Peyer's patch (tissue), 4 donors: Measurements from ENCODE around the gene LSM12. TPM values are rescaled to one million over a fixed set of nuclear protein-coding genes. Genes with fewer than 3 reads are reported as not detected.

Experiments
- DNase-seq, 3 donors: peaks; one replicate each; pipeline ENCODE4 v3.0.0-alpha.2; 2017 to 2019
- H3K27ac ChIP-seq, 4 donors: fragments of 200-600 bp; sonication (generic); one replicate each; pipeline ENCODE4 v1.5.1; 2016 to 2019
- H3K27me3 ChIP-seq, 2 donors: fragments of 200-600 bp; sonication (generic); one replicate each; pipeline ENCODE4 v1.5.1; 2019
- H3K36me3 ChIP-seq, 3 donors: fragments of 200-600 bp; sonication (generic); one replicate each; pipeline ENCODE4 v1.5.1; 2016 to 2019
- H3K4me1 ChIP-seq, 4 donors: fragments of 200-600 bp; sonication (generic); one replicate each; pipeline ENCODE4 v1.5.1; 2016 to 2019
- H3K4me3 ChIP-seq, 4 donors: fragments of 200-600 bp; sonication (generic); 1 replicate in 3 of 4; 2 replicates in 1 of 4; pipeline ENCODE4 v1.5.1; 2016 to 2019; ENCODE audit warnings: mild to moderate bottlenecking in 1 of 4
- H3K9me3 ChIP-seq, 4 donors: fragments of 200-600 bp; sonication (generic); one replicate each; pipeline ENCODE4 v1.5.1; 2016 to 2019; ENCODE audit warnings: mild to moderate bottlenecking in 1 of 4
- POLR2A ChIP-seq, 2 donors: fragments of 450-650 bp; IDR thresholded peaks; one replicate each; pipeline ENCODE4 v1.5.1; 2017; ENCODE audit warnings: antibody characterized with exemption in 2 of 2, mild to moderate bottlenecking in 2 of 2, moderate library complexity in 2 of 2
- total RNA-seq, 4 donors: library from RNA; depleted of rRNA; stranded (reverse); fragments of >200 nt; gene quantifications; one replicate each; pipeline ENCODE4 v1.1.0, GENCODE V29; 2016
- TF ChIP-seq, protein P1 (sequence below), 6 experiments: fragments of 450-650 bp in 4 of 6; fragments of 200-600 bp in 2 of 6; sonication (generic) in 1 of 6; IDR thresholded peaks; one replicate each; pipeline ENCODE4 v1.5.1; 2017 to 2019; ENCODE audit warnings: antibody characterized with exemption in 6 of 6, mild to moderate bottlenecking in 3 of 6, moderate library complexity in 1 of 6

The LSM12 gene
- total RNA-seq, 4 donors from 2014 or later: 10.7 to 28.4 (median 26.1) TPM

DNA sequence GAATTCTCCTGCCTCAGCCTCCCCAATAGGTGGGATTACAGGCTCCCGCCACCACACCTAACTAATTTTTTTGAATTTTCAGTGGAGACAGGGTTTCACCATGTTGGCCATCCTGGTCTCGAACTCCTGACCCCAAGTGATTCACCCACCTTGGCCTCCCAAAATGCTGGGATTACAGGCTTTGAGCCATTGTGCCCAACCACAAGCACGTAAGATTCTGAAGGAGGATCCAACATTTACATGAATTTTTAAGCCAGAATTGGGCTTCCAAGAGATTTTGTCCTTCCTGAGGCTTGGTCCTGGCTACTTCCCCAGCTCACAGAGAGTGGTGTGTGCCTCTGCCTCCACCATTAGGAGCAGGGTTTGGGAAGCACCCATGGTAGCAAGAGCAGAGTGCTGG is 15.2 kb upstream of the LSM12 start:
- H3K27ac ChIP-seq: no peak overlapping the region
- DNase-seq: no peak
- H3K4me1 ChIP-seq: no peaks in the 10 kb centered on the region
- no peaks in the 10 kb centered on the region for H3K9me3 ChIP-seq
- no peaks in the 10 kb centered on the region for H3K27me3 ChIP-seq
- TF ChIP-seq, protein P1, sequence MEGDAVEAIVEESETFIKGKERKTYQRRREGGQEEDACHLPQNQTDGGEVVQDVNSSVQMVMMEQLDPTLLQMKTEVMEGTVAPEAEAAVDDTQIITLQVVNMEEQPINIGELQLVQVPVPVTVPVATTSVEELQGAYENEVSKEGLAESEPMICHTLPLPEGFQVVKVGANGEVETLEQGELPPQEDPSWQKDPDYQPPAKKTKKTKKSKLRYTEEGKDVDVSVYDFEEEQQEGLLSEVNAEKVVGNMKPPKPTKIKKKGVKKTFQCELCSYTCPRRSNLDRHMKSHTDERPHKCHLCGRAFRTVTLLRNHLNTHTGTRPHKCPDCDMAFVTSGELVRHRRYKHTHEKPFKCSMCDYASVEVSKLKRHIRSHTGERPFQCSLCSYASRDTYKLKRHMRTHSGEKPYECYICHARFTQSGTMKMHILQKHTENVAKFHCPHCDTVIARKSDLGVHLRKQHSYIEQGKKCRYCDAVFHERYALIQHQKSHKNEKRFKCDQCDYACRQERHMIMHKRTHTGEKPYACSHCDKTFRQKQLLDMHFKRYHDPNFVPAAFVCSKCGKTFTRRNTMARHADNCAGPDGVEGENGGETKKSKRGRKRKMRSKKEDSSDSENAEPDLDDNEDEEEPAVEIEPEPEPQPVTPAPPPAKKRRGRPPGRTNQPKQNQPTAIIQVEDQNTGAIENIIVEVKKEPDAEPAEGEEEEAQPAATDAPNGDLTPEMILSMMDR (IDR thresholded peaks at IDR 0.05): no peak
- no peak for TF ChIP-seq POLR2A (IDR thresholded peaks at IDR 0.05)
- H3K4me3 ChIP-seq: no peak overlapping the region
- peaks cover 0 to 68% (median 0%) of the 10 kb centered on the region in 3 donors for H3K36me3 ChIP-seq

DNA sequence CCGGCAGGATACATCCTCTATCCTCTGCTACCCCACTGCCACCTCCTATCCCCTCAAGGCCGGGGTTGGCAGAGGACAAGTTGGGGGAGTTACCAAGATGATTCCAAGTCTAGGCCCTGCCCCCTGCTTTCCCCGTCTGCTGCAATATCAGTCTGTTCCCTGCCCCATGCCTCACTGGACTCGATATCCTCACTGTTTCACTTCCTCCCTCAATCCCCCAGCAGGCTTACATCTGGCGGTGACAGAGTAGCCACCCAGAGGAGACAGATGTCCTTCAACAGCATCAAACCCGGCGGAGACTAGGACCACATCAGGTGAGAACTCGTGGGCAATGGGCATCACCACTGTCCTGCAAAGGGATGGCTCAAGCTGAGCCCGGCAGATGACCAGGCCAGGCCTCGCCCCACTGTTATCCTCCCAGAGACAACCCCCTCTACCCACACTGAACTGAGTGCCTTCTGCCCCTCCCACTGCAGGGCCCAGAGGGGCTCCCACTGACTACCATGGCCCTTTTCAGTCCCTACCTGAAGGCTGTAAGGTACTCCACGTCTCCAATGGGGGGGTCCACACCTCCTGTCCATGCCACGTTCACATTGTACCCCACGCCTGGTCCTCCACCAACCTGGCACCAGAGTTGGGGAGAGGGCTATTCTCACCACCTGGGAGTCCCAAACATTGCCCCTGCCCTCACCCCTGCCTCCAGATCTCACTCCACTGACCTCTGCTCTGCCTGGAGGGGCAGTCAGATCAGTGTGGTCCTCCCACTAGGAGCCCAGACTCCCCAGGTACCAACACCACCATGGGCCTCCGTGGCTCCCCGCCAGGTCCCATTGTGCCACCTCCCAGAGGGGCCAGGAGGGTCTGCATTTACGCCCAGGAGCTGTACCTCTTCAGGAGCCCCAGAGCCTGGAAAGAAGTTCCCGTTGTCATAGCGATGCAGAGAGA is 13.7 kb upstream of the LSM12 start:
- no peaks in the 10 kb centered on the region for H3K27me3 ChIP-seq
- H3K4me3 ChIP-seq: no peak overlapping the region
- H3K9me3 ChIP-seq: no peaks in the 10 kb centered on the region
- H3K36me3 ChIP-seq: peaks cover 0 to 73% (median 0%) of the 10 kb centered on the region in 3 donors
- no peak for DNase-seq
- no peaks in the 10 kb centered on the region for H3K4me1 ChIP-seq
- H3K27ac ChIP-seq: no peak overlapping the region
- TF ChIP-seq, protein P1 (IDR thresholded peaks at IDR 0.05): no peak
- no peak for TF ChIP-seq POLR2A (IDR thresholded peaks at IDR 0.05)

DNA sequence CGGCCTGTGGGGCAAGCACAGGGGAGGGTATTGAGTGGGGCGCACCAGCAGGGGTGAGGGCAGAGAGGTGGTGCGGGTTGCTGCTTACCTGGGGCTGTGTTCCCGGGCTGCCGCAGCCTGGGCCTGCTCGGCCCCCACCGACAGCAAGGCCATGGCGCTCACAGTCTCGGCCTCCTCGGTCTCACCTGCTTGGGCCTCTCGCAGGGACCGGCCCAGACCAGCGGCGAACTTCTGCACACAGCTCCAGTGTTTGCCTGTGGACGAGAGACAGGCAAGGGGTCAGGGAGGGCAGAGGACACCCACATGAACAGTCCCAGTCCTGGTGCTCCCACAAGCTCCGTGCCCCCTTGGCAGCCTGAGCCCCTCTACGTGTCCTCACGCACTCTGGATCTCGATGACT is 11.9 kb upstream of the LSM12 start:
- no peak overlapping the region for H3K27ac ChIP-seq
- H3K36me3 ChIP-seq: peaks cover 0 to 73% (median 0%) of the 10 kb centered on the region in 3 donors
- TF ChIP-seq, protein P1 (IDR thresholded peaks at IDR 0.05): no peak
- H3K27me3 ChIP-seq: no peaks in the 10 kb centered on the region
- no peaks in the 10 kb centered on the region for H3K4me1 ChIP-seq
- no peak for DNase-seq
- H3K9me3 ChIP-seq: no peaks in the 10 kb centered on the region
- no peak overlapping the region for H3K4me3 ChIP-seq

DNA sequence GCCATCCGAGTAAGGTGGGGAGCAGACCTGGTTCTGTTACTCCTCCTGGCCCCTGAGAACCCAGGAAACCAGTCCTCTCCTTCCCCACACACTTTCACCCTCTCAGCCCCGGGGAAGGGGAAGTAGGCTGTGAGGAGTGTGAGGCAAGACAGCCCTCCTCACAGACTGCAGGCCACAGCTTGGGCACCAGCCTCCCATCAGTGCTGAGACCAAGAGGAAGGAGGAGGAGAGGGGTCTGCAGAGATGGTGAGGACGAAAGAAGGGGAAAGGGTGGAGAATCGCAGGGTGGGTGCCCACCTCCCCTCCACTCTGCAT is 11.1 kb upstream of the LSM12 start:
- no peak overlapping the region for H3K27ac ChIP-seq
- H3K9me3 ChIP-seq: no peaks in the 10 kb centered on the region
- H3K4me3 ChIP-seq: no peak overlapping the region
- no peaks in the 10 kb centered on the region for H3K4me1 ChIP-seq
- no peak for DNase-seq
- H3K36me3 ChIP-seq: peaks cover 0 to 66% (median 0%) of the 10 kb centered on the region in 3 donors
- H3K27me3 ChIP-seq: no peaks in the 10 kb centered on the region
- TF ChIP-seq POLR2A (IDR thresholded peaks at IDR 0.05): no peak
- TF ChIP-seq, protein P1 (IDR thresholded peaks at IDR 0.05): no peak

DNA sequence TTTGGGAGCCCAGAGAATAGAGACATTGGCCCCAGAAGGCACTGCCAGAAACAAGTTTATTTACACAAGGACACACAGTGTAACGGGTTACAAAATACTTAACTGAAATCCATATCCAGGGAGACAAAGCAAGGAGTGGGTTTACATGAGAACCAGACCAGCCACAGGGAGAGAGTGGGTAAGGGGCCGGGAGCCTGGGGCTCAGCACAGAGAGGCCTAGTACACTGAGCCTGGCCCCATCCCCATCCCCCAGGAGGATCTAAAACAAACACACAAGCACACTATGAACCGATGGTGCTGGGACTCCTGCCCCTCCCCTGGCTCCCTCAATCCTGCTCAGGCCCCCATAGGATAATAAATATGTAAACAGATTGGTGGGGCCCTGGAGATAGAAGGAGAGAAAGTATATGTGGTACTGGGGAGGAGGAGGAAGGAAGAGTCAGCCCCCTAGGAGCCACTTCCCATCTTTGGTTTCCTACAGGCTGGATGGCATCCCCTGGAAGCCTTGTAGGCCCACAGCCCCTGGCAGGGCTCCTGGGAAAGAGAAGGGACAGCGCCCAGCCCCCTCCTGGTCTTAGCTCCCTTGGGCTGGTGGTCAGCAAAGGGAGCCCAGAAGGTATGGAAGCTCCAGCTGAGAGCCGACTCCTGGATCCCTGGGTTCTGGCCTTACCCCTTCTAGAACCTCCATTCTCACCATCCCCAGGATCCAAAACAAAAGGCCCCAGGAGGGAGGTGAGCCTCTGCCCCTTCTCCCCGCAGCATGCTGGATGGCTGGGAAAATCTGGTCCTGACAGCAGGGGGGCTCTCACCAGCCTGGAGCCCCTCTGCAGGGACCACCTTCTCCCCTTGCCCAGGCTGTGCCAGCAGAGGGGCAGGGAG is 10.5 kb upstream of the LSM12 start:
- Histone ChIP-seq H3K4me3 (no peak overlapping the region), H3K9me3 (no peaks in the 10 kb centered on the region), H3K27ac (no peak overlapping the region), H3K4me1 (peaks cover 0 to 2% (median under 1%) of the 10 kb centered on the region in 4 donors), H3K27me3 (no peaks in the 10 kb centered on the region), H3K36me3 (peaks cover 0 to 61% (median 0%) of the 10 kb centered on the region in 3 donors)
- no peak for TF ChIP-seq POLR2A (IDR thresholded peaks at IDR 0.05)
- TF ChIP-seq, protein P1 (IDR thresholded peaks at IDR 0.05): no peak
- DNase-seq: no peak
